NCI-H1417 (cell line): ENCODE data around the gene KCNK10.

Experiments
- DNase-seq, 3 experiments: peaks; one replicate each; lab custom pipeline; 2025; lab: John Stamatoyannopoulos, UW

KCNK10 gene

GRCh38 chr14:88185843-88186242 is 137.2 kb downstream of the KCNK10 start:
- no peak for DNase-seq

- no peak for DNase-seq
Observed at GRCh38 chr14:88184956-88185355, 138.1 kb downstream of the KCNK10 start.

GRCh38 chr14:88181072-88181471 is 142.0 kb downstream of the KCNK10 start:
- DNase-seq = no peak

GRCh38 chr14:88179716-88180115 is 143.4 kb downstream of the KCNK10 start:
- no peak for DNase-seq

GRCh38 chr14:88170333-88170732 is 152.7 kb downstream of the KCNK10 start:
- DNase-seq = no peak

- DNase-seq = peak in 2 of 3 experiments; percentile 33 to 52
Observed at GRCh38 chr14:88168498-88169165, 154.4 kb downstream of the KCNK10 start.

GRCh38 chr14:88168025-88168424 is 155.0 kb downstream of the KCNK10 start:
- DNase-seq = no peak

GRCh38 chr14:88166616-88167015 is 156.5 kb downstream of the KCNK10 start:
- no peak for DNase-seq

- no peak for DNase-seq
Observed at GRCh38 chr14:88164906-88165534, 158.0 kb downstream of the KCNK10 start.

- no peak for DNase-seq
Observed at GRCh38 chr14:88163731-88164255, 159.3 kb downstream of the KCNK10 start.

- DNase-seq = no peak
Observed at GRCh38 chr14:88156127-88156526, 166.9 kb downstream of the KCNK10 start.

- DNase-seq = no peak
Observed at GRCh38 chr14:88154926-88155325, 168.1 kb downstream of the KCNK10 start.

- DNase-seq = no peak
Observed at GRCh38 chr14:88154321-88154720, 168.7 kb downstream of the KCNK10 start.

GRCh38 chr14:88146881-88147649 is 176.0 kb downstream of the KCNK10 start:
- DNase-seq = no peak

GRCh38 chr14:88143810-88144209 is 179.3 kb downstream of the KCNK10 start:
- DNase-seq = no peak

GRCh38 chr14:88142997-88143396 is 180.1 kb downstream of the KCNK10 start:
- no peak for DNase-seq

- DNase-seq = no peak
Observed at GRCh38 chr14:88140874-88141273, 182.2 kb downstream of the KCNK10 start.

GRCh38 chr14:88137327-88137726 is 185.7 kb downstream of the KCNK10 start:
- DNase-seq = no peak
